Astrocyte (in vitro differentiated cells and primary cell): ENCODE measurements around the gene SLC43A2. TPM values are rescaled to one million over a fixed set of nuclear protein-coding genes. Genes with fewer than 3 reads are reported as not detected.

ENCODE experiments used
- DNase-seq: peaks from one replicate; pipeline ENCODE4 v3.0.0-alpha.2; 2010; ENCODE audit warnings: low read depth
- FAIRE-seq: peaks from 2 replicates; lab custom pipeline; 2011; peaks lifted over from hg19 to GRCh38; lab: Jason Lieb, UNC
- H2AFZ ChIP-seq: 2 replicates; pipeline ENCODE4 v1.6.0; 2012; ENCODE audit warnings: low read depth, low read length, inconsistent platforms
- H3K27ac ChIP-seq: 2 replicates; pipeline ENCODE4 v1.5.1; 2011; ENCODE audit warnings: low read depth, low read length, inconsistent platforms
- H3K27me3 ChIP-seq: 2 replicates; pipeline ENCODE4 v1.6.0; 2011; ENCODE audit warnings: low read length, inconsistent platforms; ENCODE audit not compliant: insufficient read depth
- H3K36me3 ChIP-seq: 2 replicates; pipeline ENCODE4 v1.5.1; 2011; ENCODE audit warnings: low read length, inconsistent platforms; ENCODE audit not compliant: insufficient read depth
- H3K4me1 ChIP-seq: 2 replicates; pipeline ENCODE4 v1.5.1; 2011; ENCODE audit warnings: low read length, inconsistent platforms; ENCODE audit not compliant: insufficient read depth
- H3K4me2 ChIP-seq: 2 replicates; pipeline ENCODE4 v1.6.0; 2012; ENCODE audit warnings: low read length, inconsistent platforms
- H3K4me3 ChIP-seq: 2 replicates; pipeline ENCODE4 v1.5.1; 2011; ENCODE audit warnings: low read depth, mild to moderate bottlenecking, low read length, inconsistent platforms; ENCODE audit not compliant: insufficient read depth
- H3K79me2 ChIP-seq: 2 replicates; pipeline ENCODE4 v1.6.0; 2012; ENCODE audit warnings: mild to moderate bottlenecking, low read length, inconsistent platforms; ENCODE audit not compliant: insufficient read depth
- H3K9ac ChIP-seq: 2 replicates; pipeline ENCODE4 v1.6.0; 2012; ENCODE audit warnings: mild to moderate bottlenecking, low read length, inconsistent platforms
- H3K9me3 ChIP-seq: 2 replicates; pipeline ENCODE4 v1.5.1; 2012; ENCODE audit warnings: low read depth, mild to moderate bottlenecking, low read length, inconsistent platforms; ENCODE audit not compliant: insufficient read depth
- H4K20me1 ChIP-seq: 2 replicates; pipeline ENCODE4 v1.6.0; 2012; ENCODE audit warnings: low read length, inconsistent platforms; ENCODE audit not compliant: insufficient read depth
- H3K27ac Mint-ChIP-seq: one replicate; pipeline ENCODE4 v1.8.0; 2021; ENCODE audit warnings: mild to moderate bottlenecking, mixed read lengths; ENCODE audit not compliant: unreplicated experiment
- H3K27me3 Mint-ChIP-seq: one replicate; pipeline ENCODE4 v1.8.0; 2021; ENCODE audit warnings: low read depth, mixed read lengths; ENCODE audit not compliant: unreplicated experiment
- H3K36me3 Mint-ChIP-seq: one replicate; pipeline ENCODE4 v1.8.0; 2021; ENCODE audit warnings: low read depth, mixed read lengths; ENCODE audit not compliant: unreplicated experiment
- H3K4me1 Mint-ChIP-seq: one replicate; pipeline ENCODE4 v1.8.0; 2021; ENCODE audit warnings: low read depth, mixed read lengths; ENCODE audit not compliant: unreplicated experiment
- H3K4me3 Mint-ChIP-seq: one replicate; pipeline ENCODE4 v1.8.0; 2021; ENCODE audit warnings: mild to moderate bottlenecking, moderate library complexity, mixed read lengths; ENCODE audit not compliant: unreplicated experiment
- H3K9me3 Mint-ChIP-seq: one replicate; pipeline ENCODE4 v1.8.0; 2021; ENCODE audit warnings: mild to moderate bottlenecking, mixed read lengths; ENCODE audit not compliant: unreplicated experiment
- EZH2 ChIP-seq: IDR thresholded peaks from 2 replicates; pipeline ENCODE4 v1.6.1; 2012; ENCODE audit warnings: mild to moderate bottlenecking, low read length, inconsistent platforms; ENCODE audit not compliant: insufficient read depth
- total RNA-seq: library from RNA; stranded (reverse); gene quantifications from 2 replicates; pipeline ENCODE4 v1.2.1, GENCODE V29; 2021
- TF ChIP-seq, protein P1 (sequence below): IDR thresholded peaks from 2 replicates; pipeline ENCODE4 v1.5.1; 2011; ENCODE audit warnings: low read depth, mild to moderate bottlenecking, inconsistent platforms, low read length, moderate library complexity; ENCODE audit not compliant: insufficient read depth

SLC43A2 gene
- total RNA-seq, 1 donor from 2014 or later: 17.9 TPM

DNA sequence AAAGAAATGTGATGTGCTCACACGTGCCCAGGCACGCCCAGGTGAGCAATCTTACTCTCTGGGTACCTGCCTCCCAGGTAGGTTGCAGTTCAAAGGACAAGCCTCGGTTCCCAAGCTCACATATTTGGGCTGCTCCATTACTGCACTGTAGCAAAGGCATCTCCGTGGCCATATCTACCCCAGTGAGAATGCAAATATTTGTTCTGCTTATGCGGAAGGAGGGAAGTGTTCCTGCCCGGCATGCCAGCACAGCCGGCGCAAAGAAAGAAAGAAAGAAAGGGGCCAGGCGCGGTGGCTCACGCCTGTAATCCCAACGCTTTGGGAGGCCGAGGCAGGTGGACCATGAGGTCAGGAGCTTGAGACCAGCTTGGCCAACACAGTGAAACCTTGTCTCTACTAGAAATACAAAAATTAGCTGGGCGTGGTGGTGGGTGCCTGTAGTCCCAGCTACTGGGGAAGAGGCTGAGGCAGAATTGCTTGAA is 30.7 kb downstream of the SLC43A2 start:
- no peaks in the 10 kb centered on the region for H3K79me2 ChIP-seq
- H3K36me3 Mint-ChIP-seq: peaks cover 12% of the 10 kb centered on the region
- no peak overlapping the region for H3K27ac Mint-ChIP-seq
- H3K27me3 Mint-ChIP-seq: peaks cover 5% of the 10 kb centered on the region
- no peaks in the 10 kb centered on the region for H3K27me3 ChIP-seq
- H3K9ac ChIP-seq: no peak overlapping the region
- DNase-seq: no peak
- H3K9me3 ChIP-seq: peaks cover 7% of the 10 kb centered on the region
- H4K20me1 ChIP-seq: no peaks in the 10 kb centered on the region
- no peaks in the 10 kb centered on the region for H3K9me3 Mint-ChIP-seq
- H2AFZ ChIP-seq: no peak overlapping the region
- H3K36me3 ChIP-seq: no peaks in the 10 kb centered on the region
- no peak overlapping the region for H3K4me3 Mint-ChIP-seq
- no peak for TF ChIP-seq EZH2
- TF ChIP-seq, protein P1, sequence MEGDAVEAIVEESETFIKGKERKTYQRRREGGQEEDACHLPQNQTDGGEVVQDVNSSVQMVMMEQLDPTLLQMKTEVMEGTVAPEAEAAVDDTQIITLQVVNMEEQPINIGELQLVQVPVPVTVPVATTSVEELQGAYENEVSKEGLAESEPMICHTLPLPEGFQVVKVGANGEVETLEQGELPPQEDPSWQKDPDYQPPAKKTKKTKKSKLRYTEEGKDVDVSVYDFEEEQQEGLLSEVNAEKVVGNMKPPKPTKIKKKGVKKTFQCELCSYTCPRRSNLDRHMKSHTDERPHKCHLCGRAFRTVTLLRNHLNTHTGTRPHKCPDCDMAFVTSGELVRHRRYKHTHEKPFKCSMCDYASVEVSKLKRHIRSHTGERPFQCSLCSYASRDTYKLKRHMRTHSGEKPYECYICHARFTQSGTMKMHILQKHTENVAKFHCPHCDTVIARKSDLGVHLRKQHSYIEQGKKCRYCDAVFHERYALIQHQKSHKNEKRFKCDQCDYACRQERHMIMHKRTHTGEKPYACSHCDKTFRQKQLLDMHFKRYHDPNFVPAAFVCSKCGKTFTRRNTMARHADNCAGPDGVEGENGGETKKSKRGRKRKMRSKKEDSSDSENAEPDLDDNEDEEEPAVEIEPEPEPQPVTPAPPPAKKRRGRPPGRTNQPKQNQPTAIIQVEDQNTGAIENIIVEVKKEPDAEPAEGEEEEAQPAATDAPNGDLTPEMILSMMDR: no peak
- FAIRE-seq: no peak
- no peak overlapping the region for H3K4me3 ChIP-seq
- H3K27ac ChIP-seq: no peak overlapping the region
- no peaks in the 10 kb centered on the region for H3K4me1 ChIP-seq
- no peak overlapping the region for H3K4me2 ChIP-seq
- H3K4me1 Mint-ChIP-seq: peaks cover 2% of the 10 kb centered on the region

DNA sequence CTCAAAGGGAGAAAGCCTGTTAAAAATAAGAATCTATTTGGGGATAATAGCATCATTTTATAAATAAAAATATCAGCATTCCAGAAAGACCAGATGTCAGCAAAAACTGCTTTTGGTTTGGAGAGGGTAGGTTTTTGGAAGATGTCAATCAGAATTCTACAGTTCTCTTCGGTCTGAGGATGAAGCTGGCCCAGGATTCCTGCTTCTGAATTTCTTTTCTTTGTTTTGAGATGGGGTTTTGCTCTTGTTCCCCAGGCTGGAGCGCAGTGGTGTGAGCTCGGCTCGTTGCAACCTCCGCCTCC is 35.1 kb downstream of the SLC43A2 start:
- Mint-ChIP-seq H3K27ac (no peak overlapping the region), H3K4me1 (peaks cover 22% of the 10 kb centered on the region), H3K36me3 (peaks cover 5% of the 10 kb centered on the region), H3K4me3 (no peak overlapping the region), H3K27me3 (peaks cover 5% of the 10 kb centered on the region), H3K9me3 (no peaks in the 10 kb centered on the region)
- Histone ChIP-seq H3K4me2 (no peak overlapping the region), H3K9me3 (no peaks in the 10 kb centered on the region), H3K4me1 (peaks cover 12% of the 10 kb centered on the region), H3K9ac (no peak overlapping the region), H3K4me3 (no peak overlapping the region), H2AFZ (no peak overlapping the region), H3K79me2 (no peaks in the 10 kb centered on the region), H3K36me3 (no peaks in the 10 kb centered on the region), H4K20me1 (peaks cover 4% of the 10 kb centered on the region), H3K27ac (no peak overlapping the region), H3K27me3 (no peaks in the 10 kb centered on the region)
- TF ChIP-seq, protein P1: no peak
- TF ChIP-seq EZH2: no peak
- FAIRE-seq: no peak
- DNase-seq: no peak

DNA sequence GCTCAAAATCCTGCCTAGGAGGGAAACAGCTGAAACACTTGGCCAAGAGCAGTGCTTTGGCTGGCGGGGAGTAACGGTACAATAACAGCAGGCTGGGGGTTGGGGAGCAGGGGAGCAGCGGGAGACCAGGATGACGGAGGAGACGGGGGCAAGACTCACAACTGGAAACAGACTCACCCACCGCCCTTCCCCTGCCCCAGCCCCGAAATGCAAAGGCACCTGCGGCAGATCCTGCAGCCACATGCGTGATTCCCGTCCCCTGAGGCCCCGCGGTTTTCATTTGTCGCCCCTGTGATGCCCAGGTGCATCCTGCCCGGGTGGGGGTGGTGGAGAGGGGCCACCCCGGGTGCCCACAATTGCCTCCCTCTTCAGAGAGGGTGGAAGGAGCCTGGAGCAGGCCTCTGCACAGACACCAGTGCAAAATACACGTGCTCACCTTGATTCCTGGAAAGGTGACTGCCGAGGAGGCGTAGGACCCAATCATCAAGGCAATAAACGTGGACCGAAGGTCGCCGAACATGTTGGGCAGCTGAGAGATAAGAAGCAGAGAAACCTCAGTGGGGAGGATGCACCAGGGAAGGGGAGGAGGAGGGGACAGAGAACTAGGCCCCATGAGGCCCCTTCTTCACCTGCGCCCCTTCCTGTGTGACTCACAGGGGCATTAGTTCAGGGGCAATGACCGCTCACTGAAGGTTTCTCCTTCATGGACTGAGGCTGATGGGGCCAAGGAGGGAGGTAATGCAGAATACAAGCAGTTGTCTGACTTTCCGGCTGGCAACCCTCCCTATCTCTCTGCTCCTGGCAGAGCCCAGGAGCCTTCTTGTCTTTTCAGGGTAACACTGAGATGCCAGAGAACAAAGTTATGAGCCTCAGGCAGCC is 35.6 kb downstream of the SLC43A2 start:
- peaks cover 22% of the 10 kb centered on the region for H3K4me1 Mint-ChIP-seq
- Histone ChIP-seq H3K4me3 (no peak overlapping the region), H2AFZ (no peak overlapping the region), H3K27me3 (no peaks in the 10 kb centered on the region), H3K79me2 (no peaks in the 10 kb centered on the region), H3K9me3 (no peaks in the 10 kb centered on the region), H4K20me1 (peaks cover 4% of the 10 kb centered on the region), H3K27ac (no peak overlapping the region), H3K4me2 (no peak overlapping the region), H3K9ac (no peak overlapping the region), H3K4me1 (peaks cover 12% of the 10 kb centered on the region), H3K36me3 (no peaks in the 10 kb centered on the region)
- DNase-seq: no peak
- no peak for TF ChIP-seq EZH2
- TF ChIP-seq, protein P1: no peak
- H3K27ac Mint-ChIP-seq: no peak overlapping the region
- H3K36me3 Mint-ChIP-seq: peaks cover 5% of the 10 kb centered on the region
- H3K4me3 Mint-ChIP-seq: no peak overlapping the region
- FAIRE-seq: no peak
- peaks cover 5% of the 10 kb centered on the region for H3K27me3 Mint-ChIP-seq
- no peaks in the 10 kb centered on the region for H3K9me3 Mint-ChIP-seq
